ENCODE results near the gene CARHSP1.

CARHSP1 gene

DNA sequence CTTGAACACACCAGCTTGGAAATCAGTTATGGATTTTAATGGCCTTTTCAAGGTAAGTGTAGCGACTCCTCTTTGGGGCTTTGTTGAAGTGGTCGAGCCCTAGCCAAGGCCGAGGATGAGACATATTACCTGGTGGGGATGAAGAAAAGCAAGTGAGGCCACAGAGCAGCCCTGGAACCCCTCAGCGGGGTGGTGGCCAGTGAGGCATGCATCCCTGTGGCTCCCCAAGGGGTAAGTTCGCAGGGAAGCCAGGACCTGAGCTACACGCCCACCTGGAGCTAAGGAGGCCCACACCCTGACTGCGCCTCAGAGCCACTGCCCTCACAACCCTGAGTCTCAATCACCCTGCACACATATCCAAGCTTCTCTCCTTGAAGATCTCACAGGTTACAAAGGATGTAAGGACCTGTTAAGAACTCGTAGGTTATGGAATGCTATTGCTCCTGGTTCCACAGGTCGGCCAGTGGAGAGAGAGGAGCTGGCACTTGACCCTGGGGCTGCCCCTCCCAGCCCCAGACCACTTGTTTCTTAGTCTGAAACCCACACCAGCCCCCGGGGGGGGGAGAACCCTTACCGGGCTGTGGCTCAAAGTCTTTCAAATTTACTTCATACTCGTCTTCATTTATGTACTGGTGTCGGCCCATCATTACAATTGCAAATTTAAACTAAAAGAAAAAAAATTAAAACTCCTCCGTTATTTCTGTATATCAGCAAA, 25.3 kb upstream of the CARHSP1 start:
- POLR2A ChIA-PET, result no interaction called here
- DNase-seq (ENCODE audit: extremely low spot score), result no peak
- CTCF ChIA-PET, result interaction anchor here (0.9 to 5.2 kb wide), 9 partner anchors 10 to 245 kb away, joined by 3 to 30 read pairs (median 4); no protein-coding TSS in a partner anchor
- TF ChIP-seq, protein P1, sequence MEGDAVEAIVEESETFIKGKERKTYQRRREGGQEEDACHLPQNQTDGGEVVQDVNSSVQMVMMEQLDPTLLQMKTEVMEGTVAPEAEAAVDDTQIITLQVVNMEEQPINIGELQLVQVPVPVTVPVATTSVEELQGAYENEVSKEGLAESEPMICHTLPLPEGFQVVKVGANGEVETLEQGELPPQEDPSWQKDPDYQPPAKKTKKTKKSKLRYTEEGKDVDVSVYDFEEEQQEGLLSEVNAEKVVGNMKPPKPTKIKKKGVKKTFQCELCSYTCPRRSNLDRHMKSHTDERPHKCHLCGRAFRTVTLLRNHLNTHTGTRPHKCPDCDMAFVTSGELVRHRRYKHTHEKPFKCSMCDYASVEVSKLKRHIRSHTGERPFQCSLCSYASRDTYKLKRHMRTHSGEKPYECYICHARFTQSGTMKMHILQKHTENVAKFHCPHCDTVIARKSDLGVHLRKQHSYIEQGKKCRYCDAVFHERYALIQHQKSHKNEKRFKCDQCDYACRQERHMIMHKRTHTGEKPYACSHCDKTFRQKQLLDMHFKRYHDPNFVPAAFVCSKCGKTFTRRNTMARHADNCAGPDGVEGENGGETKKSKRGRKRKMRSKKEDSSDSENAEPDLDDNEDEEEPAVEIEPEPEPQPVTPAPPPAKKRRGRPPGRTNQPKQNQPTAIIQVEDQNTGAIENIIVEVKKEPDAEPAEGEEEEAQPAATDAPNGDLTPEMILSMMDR (IDR thresholded peaks at IDR 0.05; ENCODE audit: control extremely low read depth, extremely low read depth, low read depth, missing control alignments), result no peak

DNA sequence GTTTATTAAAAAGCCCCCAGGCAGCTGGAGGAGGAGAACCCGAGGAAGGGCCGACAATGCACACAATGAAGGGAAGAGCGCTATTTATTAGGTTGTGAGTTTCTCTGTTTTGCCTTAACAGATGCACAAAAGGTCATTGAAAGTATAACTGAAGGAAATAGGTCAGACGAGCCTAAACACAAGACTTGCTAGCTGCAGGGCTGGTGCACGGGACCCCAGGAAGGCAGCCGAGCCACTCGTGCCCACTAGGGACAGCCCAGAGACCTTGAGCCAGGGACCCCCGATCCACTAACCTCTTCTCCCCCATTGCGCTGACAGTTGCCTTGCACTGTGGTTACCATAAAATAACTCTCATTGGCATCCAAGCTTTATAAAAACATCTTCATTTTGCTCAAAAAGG, 24.6 kb upstream of the CARHSP1 start:
- CTCF ChIA-PET, result interaction anchor here (0.9 to 5.2 kb wide), 9 partner anchors 10 to 246 kb away, joined by 3 to 30 read pairs (median 4); no protein-coding TSS in a partner anchor
- POLR2A ChIA-PET, result interaction anchor here (1.1 kb wide), 1 partner anchor 199 kb away, joined by 3 read pairs; no protein-coding TSS in a partner anchor
- TF ChIP-seq, protein P1 (IDR thresholded peaks at IDR 0.05; ENCODE audit: control extremely low read depth, extremely low read depth, low read depth, missing control alignments), result no peak
- DNase-seq (ENCODE audit: extremely low spot score), result no peak

DNA sequence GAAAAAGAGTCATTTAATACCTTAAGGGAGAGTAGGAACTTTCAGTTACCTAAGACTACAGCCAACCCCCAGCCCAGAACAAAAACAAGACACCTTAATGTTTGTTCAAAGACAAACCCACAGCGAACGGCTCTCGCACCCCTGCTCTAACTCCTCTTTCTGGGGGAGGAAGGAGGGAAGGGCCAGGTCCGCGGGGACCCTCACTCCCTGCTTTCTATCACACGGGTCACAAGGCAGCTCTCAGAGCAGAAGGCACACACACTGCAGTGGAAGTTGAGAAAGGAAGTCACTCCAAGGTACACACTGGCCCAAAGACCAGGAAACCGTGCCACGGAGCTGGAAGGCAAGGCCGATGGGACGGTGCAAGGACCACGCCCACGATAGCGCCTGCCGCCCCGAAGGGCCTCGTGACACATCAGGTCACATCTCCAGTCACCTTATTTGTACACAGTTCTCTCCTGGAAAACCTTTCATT, 23.3 kb upstream of the CARHSP1 start:
- ChIA-PET CTCF (interaction anchor here (0.7 to 14.8 kb wide), 21 partner anchors 9 to 247 kb away, joined by 3 to 165 read pairs (median 4); partner anchors contain the start of genes CARHSP1 and LITAFD), POLR2A (interaction anchor here (1.1 to 2.1 kb wide), 4 partner anchors 8 to 201 kb away, joined by 3 to 14 read pairs (median 4); partner anchors contain the start of genes CARHSP1 and HAPSTR1)
- TF ChIP-seq, protein P1 (IDR thresholded peaks at IDR 0.05; ENCODE audit: control extremely low read depth, extremely low read depth, low read depth, missing control alignments), result no peak

DNA sequence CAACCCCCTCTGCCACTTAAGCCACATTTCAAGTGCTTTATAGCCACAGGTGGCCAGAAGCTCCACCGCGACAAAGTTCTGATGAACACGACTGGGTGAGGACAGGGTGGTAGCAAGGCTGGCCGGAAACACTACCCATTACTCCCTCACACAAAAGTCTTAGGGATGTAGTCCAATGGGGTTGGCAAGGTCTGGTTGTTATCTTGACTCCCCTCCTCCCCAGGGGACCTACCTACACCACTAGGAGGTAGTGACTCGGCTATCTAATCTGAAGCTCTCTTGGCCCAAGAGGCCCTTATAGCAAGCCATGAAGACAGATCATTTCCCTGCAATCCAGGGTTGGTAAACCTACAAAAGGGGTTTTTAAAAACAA, 21.7 kb upstream of the CARHSP1 start:
- TF ChIP-seq, protein P1 (IDR thresholded peaks at IDR 0.05; ENCODE audit: control extremely low read depth, extremely low read depth, low read depth, missing control alignments), result no peak
- DNase-seq (ENCODE audit: extremely low spot score), result no peak
- ChIA-PET CTCF (interaction anchor here (0.8 to 14.8 kb wide), 17 partner anchors 9 to 323 kb away, joined by 3 to 165 read pairs (median 4); partner anchors contain the start of genes CARHSP1 and LITAFD), POLR2A (interaction anchor here (1.5 to 2.1 kb wide), 2 partner anchors 9 to 22 kb away, joined by 3 to 14 read pairs; partner anchors contain the start of gene CARHSP1)

More for the DNA sequence above, 23.3 kb upstream of the CARHSP1 start:
- DNase-seq (ENCODE audit: extremely low spot score), result peak; percentile 45

DNA sequence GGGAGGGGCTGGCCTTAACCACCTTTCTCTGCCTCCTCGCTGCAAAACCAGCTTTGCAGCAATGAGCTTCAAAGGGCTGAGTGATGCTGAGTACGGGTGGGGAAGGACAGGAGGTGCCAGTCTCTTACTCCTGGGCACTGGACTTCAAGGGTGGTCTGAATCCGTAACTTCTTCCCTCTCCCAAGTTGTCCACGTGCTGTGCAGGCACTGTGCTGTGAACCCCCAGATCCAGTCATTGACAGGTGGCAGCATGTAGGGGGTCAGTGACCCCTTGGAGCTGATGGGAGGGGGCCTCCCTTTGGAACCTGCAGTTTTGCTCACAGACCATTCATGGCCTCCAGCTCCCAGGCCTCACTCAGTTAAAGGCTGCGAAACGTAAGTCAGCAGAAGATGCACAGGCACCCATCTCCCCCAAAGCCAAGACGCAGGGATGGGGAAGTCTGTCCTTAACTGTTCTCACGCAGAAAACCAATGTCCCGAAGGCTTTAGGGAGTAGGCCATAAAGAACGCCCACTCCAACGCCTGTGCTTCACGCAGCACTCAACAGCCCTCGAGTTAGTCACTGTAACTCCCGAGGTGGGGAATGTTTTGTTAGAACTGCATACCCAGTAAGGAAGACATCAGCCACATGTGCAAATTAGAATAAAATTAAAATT, 21.2 kb upstream of the CARHSP1 start:
- POLR2A ChIA-PET, result interaction anchor here (0.8 kb wide), 1 partner anchor 21 kb away, joined by 6 read pairs; the partner anchor contains the start of gene CARHSP1
- TF ChIP-seq, protein P1 (IDR thresholded peaks at IDR 0.05; ENCODE audit: control extremely low read depth, extremely low read depth, low read depth, missing control alignments), result no peak

More for the DNA sequence above, 21.2 kb upstream of the CARHSP1 start:
- DNase-seq (ENCODE audit: extremely low spot score), result no peak
- CTCF ChIA-PET, result interaction anchor here (0.6 to 14.8 kb wide), 11 partner anchors 9 to 323 kb away, joined by 3 to 165 read pairs (median 6); partner anchors contain the start of genes CARHSP1 and LITAFD

All from GM10248 (cell line).